Keratinocyte (primary cell): ENCODE data around the gene MYLK3. TPM values are rescaled to one million over a fixed set of nuclear protein-coding genes. Genes with fewer than 3 reads are reported as not detected.
A peak's percentile ranks its signal among the peaks of the same experiment; 100 is the strongest.

Experiments
- DNase-seq: peaks from one replicate; pipeline ENCODE4 v3.0.0-alpha.2; 2011; ENCODE audit warnings: low read depth, missing footprints, low spot score
- FAIRE-seq: peaks from 2 replicates; lab custom pipeline; 2011; peaks lifted over from hg19 to GRCh38; lab: Jason Lieb, UNC
- H2AFZ ChIP-seq: 2 replicates; pipeline ENCODE4 v1.6.0; 2012; ENCODE audit warnings: low read length, control low read depth, inconsistent platforms; ENCODE audit not compliant: control insufficient read depth
- H3K27ac ChIP-seq: 2 replicates; pipeline ENCODE4 v1.5.1; 2011; ENCODE audit warnings: low read length; ENCODE audit not compliant: control insufficient read depth, insufficient read depth
- H3K27me3 ChIP-seq: 3 replicates; pipeline ENCODE4 v1.6.0; 2011; ENCODE audit warnings: low read length; ENCODE audit not compliant: control insufficient read depth, insufficient read depth; ENCODE audit errors: extremely low read depth
- H3K36me3 ChIP-seq, 2 experiments: 2 replicates in 1 of 2; 3 replicates in 1 of 2; pipeline ENCODE4 v1.5.1; 2011; ENCODE audit warnings: low read length in 2 of 2, mild to moderate bottlenecking in 1 of 2; ENCODE audit not compliant: control insufficient read depth in 2 of 2, insufficient read depth in 2 of 2; ENCODE audit errors: extremely low read depth in 1 of 2
- H3K4me1 ChIP-seq: 3 replicates; pipeline ENCODE4 v1.5.1; 2011; ENCODE audit warnings: low read length; ENCODE audit not compliant: control insufficient read depth, insufficient read depth; ENCODE audit errors: extremely low read depth
- H3K4me2 ChIP-seq: 3 replicates; pipeline ENCODE4 v1.6.0; 2011; ENCODE audit warnings: low read depth, low read length; ENCODE audit not compliant: control insufficient read depth, insufficient read depth; ENCODE audit errors: extremely low read depth
- H3K4me3 ChIP-seq, 3 experiments: fragments of 200-600 bp in 1 of 3; sonication (generic) in 1 of 3; 2 replicates in 2 of 3; 3 replicates in 1 of 3; pipeline ENCODE4 v1.5.1; 2011 to 2016; ENCODE audit warnings: low read length in 3 of 3, mild to moderate bottlenecking in 3 of 3, control low read depth in 2 of 3, inconsistent platforms in 1 of 3, low read depth in 1 of 3, mixed read lengths in 1 of 3, mixed run types in 1 of 3, moderate library complexity in 1 of 3; ENCODE audit not compliant: control insufficient read depth in 2 of 3, insufficient read depth in 2 of 3; ENCODE audit errors: extremely low read depth in 1 of 3
- H3K79me2 ChIP-seq: 2 replicates; pipeline ENCODE4 v1.6.0; 2012; ENCODE audit warnings: low read length; ENCODE audit not compliant: control insufficient read depth, insufficient read depth
- H3K9ac ChIP-seq: 3 replicates; pipeline ENCODE4 v1.6.0; 2011; ENCODE audit warnings: low read length; ENCODE audit not compliant: control insufficient read depth, insufficient read depth; ENCODE audit errors: extremely low read depth
- H3K9me1 ChIP-seq: 3 replicates; pipeline ENCODE4 v1.6.0; 2011; ENCODE audit warnings: low read length; ENCODE audit not compliant: control insufficient read depth, insufficient read depth; ENCODE audit errors: extremely low read depth
- H3K9me3 ChIP-seq: 2 replicates; pipeline ENCODE4 v1.5.1; 2012; ENCODE audit warnings: low read depth, low read length; ENCODE audit not compliant: control insufficient read depth
- H4K20me1 ChIP-seq: 3 replicates; pipeline ENCODE4 v1.6.0; 2011; ENCODE audit warnings: low read length; ENCODE audit not compliant: control insufficient read depth, insufficient read depth; ENCODE audit errors: extremely low read depth
- CTCF ChIP-seq, 3 experiments: IDR thresholded peaks in 1 of 3; conservative IDR thresholded peaks in 1 of 3; optimal IDR thresholded peaks in 1 of 3; 2 replicates in 2 of 3; 3 replicates in 1 of 3; pipeline versions ENCODE3 to v1.5.1; 2011; ENCODE audit warnings: low read length in 3 of 3, mild to moderate bottlenecking in 3 of 3, moderate library complexity in 2 of 3, control low read depth in 1 of 3, inconsistent platforms in 1 of 3; ENCODE audit not compliant: insufficient read depth in 2 of 3; ENCODE audit errors: extremely low read depth in 1 of 3
- EZH2 ChIP-seq: IDR thresholded peaks from one replicate; pipeline ENCODE4 v1.6.1; 2012; ENCODE audit warnings: inconsistent platforms, mild to moderate bottlenecking, low read length, moderate library complexity
- dilution Hi-C: fragments of 300-500 bp; cut with MboI; formaldehyde crosslinking; loops from one replicate; pipeline ENCODE4 v1.7.0; 2020; ENCODE audit warnings: low sequenced_read_pairs; ENCODE audit not compliant: extremely low pct_ligation_motif_present
- polyA plus RNA-seq, 5 experiments: library from polyadenylated mRNA; depleted of rRNA in 3 of 5; stranded (reverse) in 3 of 5; stranded (forward) in 1 of 5; unstranded in 1 of 5; fragments of >200 nt; gene quantifications; 1 replicate in 1 of 5; 2 replicates in 3 of 5; 3 replicates in 1 of 5; pipeline versions ENCODE4 v1.2.1 to v1.2.3, GENCODE V29; 2011 to 2012; ENCODE audit warnings: missing spikeins in 2 of 5, low read depth in 1 of 5, low replicate concordance in 1 of 5

The MYLK3 gene
- polyA plus RNA-seq, 1 donor (not counting 4 experiments of a cell fraction or from before 2014, with no cell fraction given): 0.03 TPM

GRCh38 chr16:46690281-46691178, 57.6 kb downstream of the MYLK3 start:
- H2AFZ ChIP-seq: peak overlapping the region; percentile 100
- peak overlapping the region; percentile 97 for H3K27ac ChIP-seq
- H4K20me1 ChIP-seq: peaks cover 19% of the 10 kb centered on the region
- H3K4me1 ChIP-seq: peaks cover 27% of the 10 kb centered on the region
- peak overlapping the region; percentile 84 to 91 (median 88) for H3K4me3 ChIP-seq
- dilution Hi-C loops: no loop called here
- peaks cover 59% of the 10 kb centered on the region for H3K79me2 ChIP-seq
- H3K36me3 ChIP-seq: peaks cover 0 to 5% of the 10 kb centered on the region in 2 experiments
- TF ChIP-seq CTCF (optimal IDR thresholded peaks at IDR 0.05 in 1 of 3, IDR thresholded peaks at IDR 0.05 in 1 of 3, conservative IDR thresholded peaks at IDR 0.05 in 1 of 3; ENCODE audit: extremely low read depth in 1 of 3, insufficient read depth in 2 of 3, low read length in 3 of 3) (peak in 1 of 3 experiments; percentile 2), EZH2 (no peak)
- no peaks in the 10 kb centered on the region for H3K27me3 ChIP-seq
- peak overlapping the region; percentile 97 for H3K9ac ChIP-seq
- H3K9me3 ChIP-seq: no peaks in the 10 kb centered on the region
- FAIRE-seq: no peak
- H3K9me1 ChIP-seq: no peaks in the 10 kb centered on the region
- peak overlapping the region; percentile 97 for H3K4me2 ChIP-seq
- DNase-seq: no peak

- Histone ChIP-seq H3K79me2 (peaks cover 68% of the 10 kb centered on the region), H3K9ac (peak within 1 kb of the TSS; percentile 97), H3K9me3 (no peaks in the 10 kb centered on the region), H3K27ac (peak within 1 kb of the TSS; percentile 97), H4K20me1 (peaks cover 25% of the 10 kb centered on the region), H3K4me3 (peak within 1 kb of the TSS; percentile 84 to 91 (median 88)), H2AFZ (peak within 1 kb of the TSS; percentile 100), H3K27me3 (no peaks in the 10 kb centered on the region), H3K4me1 (peaks cover 27% of the 10 kb centered on the region), H3K4me2 (peak within 1 kb of the TSS; percentile 97), H3K36me3 (no peaks in the 10 kb centered on the region), H3K9me1 (no peaks in the 10 kb centered on the region)
- no peak for TF ChIP-seq EZH2
- peak; percentile 58 to 80 (median 76) for TF ChIP-seq CTCF (optimal IDR thresholded peaks at IDR 0.05 in 1 of 3, IDR thresholded peaks at IDR 0.05 in 1 of 3, conservative IDR thresholded peaks at IDR 0.05 in 1 of 3; ENCODE audit: extremely low read depth in 1 of 3, insufficient read depth in 2 of 3, low read length in 3 of 3)
- DNase-seq (peak; percentile 93), FAIRE-seq (no peak)
- dilution Hi-C loops: no loop called here
Measured at GRCh38 chr16:46689365-46690280, 58.5 kb downstream of the MYLK3 start, which contains the start of gene ORC6. ORC6 (plus strand) TSS chr16:46689659; CDS start chr16:46689706, 47 bp downstream.
